ENCODE results near the gene TRAPPC14. TPM values are rescaled to one million over a fixed set of nuclear protein-coding genes. Genes with fewer than 3 reads are reported as not detected.
"Not testable (repeated sequence)": the region's sequence is repeated elsewhere in the genome, so short reads cannot be mapped to it uniquely, and the experiment has no call there.

The TRAPPC14 gene
- total RNA-seq, 4 donors from 2014 or later = 19.7 to 69.0 (median 35.8) TPM

- no peak for TF ChIP-seq POLR2A (IDR thresholded peaks at IDR 0.05)
- WGBS = 88% methylated on average over 2 of the region's 2 CpGs
- H3K27ac ChIP-seq = no peak overlapping the region
- no peaks in the 10 kb centered on the region for H3K27me3 ChIP-seq
- H3K36me3 ChIP-seq = no peaks in the 10 kb centered on the region
- H3K9me3 ChIP-seq = no peaks in the 10 kb centered on the region
- peaks cover under 1% of the 10 kb centered on the region for H3K4me1 ChIP-seq
- H3K4me3 ChIP-seq = no peak overlapping the region
- DNase-seq (ENCODE audit: low spot score in 2 of 2) = no peak
Measured at GRCh38 chr7:100195222-100195621, 36.7 kb upstream of the TRAPPC14 start.

- H3K27me3 ChIP-seq = no peaks in the 10 kb centered on the region
- peaks cover 2% of the 10 kb centered on the region for H3K4me1 ChIP-seq
- no peak for TF ChIP-seq CTCF (IDR thresholded peaks at IDR 0.05)
- no peak for TF ChIP-seq POLR2AphosphoS5 (IDR thresholded peaks at IDR 0.05)
- no peak for TF ChIP-seq POLR2A (IDR thresholded peaks at IDR 0.05)
- TF ChIP-seq EP300 (IDR thresholded peaks at IDR 0.05) = no peak
- no peak overlapping the region for H3K4me3 ChIP-seq
- no peaks in the 10 kb centered on the region for H3K9me3 ChIP-seq
- 72% methylated on average over 3 of the region's 3 CpGs for WGBS
- no peak overlapping the region for H3K27ac ChIP-seq
- no peaks in the 10 kb centered on the region for H3K36me3 ChIP-seq
- no peak for DNase-seq (ENCODE audit: low spot score in 2 of 2)
Measured at GRCh38 chr7:100192969-100193368, 34.4 kb upstream of the TRAPPC14 start.

GRCh38 chr7:100192281-100192862 lies 33.8 kb upstream of the TRAPPC14 start:
- DNase-seq (ENCODE audit: low spot score in 2 of 2); H3K27me3 ChIP-seq; H3K4me3 ChIP-seq; H3K27ac ChIP-seq; H3K36me3 ChIP-seq; H3K9me3 ChIP-seq; H3K4me1 ChIP-seq: not testable (repeated sequence)
- 92% methylated on average over 6 of the region's 6 CpGs for WGBS

- DNase-seq (ENCODE audit: low spot score in 2 of 2) = no peak
- Histone ChIP-seq H3K36me3 (no peaks in the 10 kb centered on the region), H3K27me3 (no peaks in the 10 kb centered on the region), H3K4me3 (no peak overlapping the region), H3K4me1 (peaks cover 2% of the 10 kb centered on the region), H3K9me3 (no peaks in the 10 kb centered on the region), H3K27ac (no peak overlapping the region)
- TF ChIP-seq POLR2A (IDR thresholded peaks at IDR 0.05) (no peak), CTCF (IDR thresholded peaks at IDR 0.05) (no peak), POLR2AphosphoS5 (IDR thresholded peaks at IDR 0.05) (no peak), EP300 (IDR thresholded peaks at IDR 0.05) (no peak)
- 64% methylated on average over 2 of the region's 2 CpGs for WGBS
Measured at GRCh38 chr7:100191775-100192174, 33.3 kb upstream of the TRAPPC14 start.

- Histone ChIP-seq H3K27ac (no peak overlapping the region), H3K4me1 (peaks cover 2% of the 10 kb centered on the region), H3K36me3 (no peaks in the 10 kb centered on the region), H3K27me3 (no peaks in the 10 kb centered on the region), H3K9me3 (no peaks in the 10 kb centered on the region), H3K4me3 (no peak overlapping the region)
- no peak for DNase-seq (ENCODE audit: low spot score in 2 of 2)
- WGBS = 69% methylated on average over 4 of the region's 4 CpGs
- TF ChIP-seq EP300 (IDR thresholded peaks at IDR 0.05) = no peak
- no peak for TF ChIP-seq POLR2AphosphoS5 (IDR thresholded peaks at IDR 0.05)
- no peak for TF ChIP-seq POLR2A (IDR thresholded peaks at IDR 0.05)
- TF ChIP-seq CTCF (IDR thresholded peaks at IDR 0.05) = no peak
Measured at GRCh38 chr7:100190048-100190711, 31.7 kb upstream of the TRAPPC14 start.

- Histone ChIP-seq H3K9me3 (no peaks in the 10 kb centered on the region), H3K4me3 (no peak overlapping the region), H3K27ac (no peak overlapping the region), H3K27me3 (no peaks in the 10 kb centered on the region), H3K4me1 (peaks cover 2% of the 10 kb centered on the region), H3K36me3 (no peaks in the 10 kb centered on the region)
- DNase-seq (ENCODE audit: low spot score in 2 of 2) = no peak
- 73% methylated on average over 3 of the region's 3 CpGs for WGBS
- no peak for TF ChIP-seq POLR2A (IDR thresholded peaks at IDR 0.05)
- TF ChIP-seq CTCF (IDR thresholded peaks at IDR 0.05) = no peak
- TF ChIP-seq EP300 (IDR thresholded peaks at IDR 0.05) = no peak
- TF ChIP-seq POLR2AphosphoS5 (IDR thresholded peaks at IDR 0.05) = no peak
Measured at GRCh38 chr7:100189061-100189460, 30.5 kb upstream of the TRAPPC14 start.

Data from suprapubic skin (tissue), 4 donors.